Measurements from ENCODE around the gene IL1RAP.

The IL1RAP gene

GRCh38 chr3:190526787-190527762 is 13.2 kb downstream of the IL1RAP start:
- TF ChIP-seq, protein P1, sequence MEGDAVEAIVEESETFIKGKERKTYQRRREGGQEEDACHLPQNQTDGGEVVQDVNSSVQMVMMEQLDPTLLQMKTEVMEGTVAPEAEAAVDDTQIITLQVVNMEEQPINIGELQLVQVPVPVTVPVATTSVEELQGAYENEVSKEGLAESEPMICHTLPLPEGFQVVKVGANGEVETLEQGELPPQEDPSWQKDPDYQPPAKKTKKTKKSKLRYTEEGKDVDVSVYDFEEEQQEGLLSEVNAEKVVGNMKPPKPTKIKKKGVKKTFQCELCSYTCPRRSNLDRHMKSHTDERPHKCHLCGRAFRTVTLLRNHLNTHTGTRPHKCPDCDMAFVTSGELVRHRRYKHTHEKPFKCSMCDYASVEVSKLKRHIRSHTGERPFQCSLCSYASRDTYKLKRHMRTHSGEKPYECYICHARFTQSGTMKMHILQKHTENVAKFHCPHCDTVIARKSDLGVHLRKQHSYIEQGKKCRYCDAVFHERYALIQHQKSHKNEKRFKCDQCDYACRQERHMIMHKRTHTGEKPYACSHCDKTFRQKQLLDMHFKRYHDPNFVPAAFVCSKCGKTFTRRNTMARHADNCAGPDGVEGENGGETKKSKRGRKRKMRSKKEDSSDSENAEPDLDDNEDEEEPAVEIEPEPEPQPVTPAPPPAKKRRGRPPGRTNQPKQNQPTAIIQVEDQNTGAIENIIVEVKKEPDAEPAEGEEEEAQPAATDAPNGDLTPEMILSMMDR (IDR thresholded peaks at IDR 0.05; ENCODE audit: low read depth, low read length, missing control alignments), result no peak
- in situ Hi-C loops (cut with HindIII; ENCODE audit: low sequenced_read_pairs), result no loop called here
- DNase-seq (ENCODE audit: low read depth), result no peak

GRCh38 chr3:190528706-190529105 is 14.8 kb downstream of the IL1RAP start:
- DNase-seq (ENCODE audit: low read depth), result no peak
- TF ChIP-seq, protein P1 (IDR thresholded peaks at IDR 0.05; ENCODE audit: low read depth, low read length, missing control alignments), result no peak
- in situ Hi-C loops (cut with HindIII; ENCODE audit: low sequenced_read_pairs), result no loop called here
- H3K4me3 ChIP-seq (ENCODE audit: low read depth, low read length), result no peak overlapping the region

More at GRCh38 chr3:190526787-190527762, 13.2 kb downstream of the IL1RAP start:
- H3K4me3 ChIP-seq (ENCODE audit: low read depth, low read length), result no peak overlapping the region

GRCh38 chr3:190531406-190531805 is 17.5 kb downstream of the IL1RAP start:
- DNase-seq (ENCODE audit: low read depth), result no peak
- in situ Hi-C loops (cut with HindIII; ENCODE audit: low sequenced_read_pairs), result no loop called here
- TF ChIP-seq, protein P1 (IDR thresholded peaks at IDR 0.05; ENCODE audit: low read depth, low read length, missing control alignments), result no peak
- no peak overlapping the region for H3K4me3 ChIP-seq (ENCODE audit: low read depth, low read length)

GRCh38 chr3:190532731-190533203 is 18.9 kb downstream of the IL1RAP start:
- TF ChIP-seq, protein P1 (IDR thresholded peaks at IDR 0.05; ENCODE audit: low read depth, low read length, missing control alignments), result no peak
- H3K4me3 ChIP-seq (ENCODE audit: low read depth, low read length), result no peak overlapping the region
- in situ Hi-C loops (cut with HindIII; ENCODE audit: low sequenced_read_pairs), result no loop called here
- DNase-seq (ENCODE audit: low read depth), result no peak

DNA sequence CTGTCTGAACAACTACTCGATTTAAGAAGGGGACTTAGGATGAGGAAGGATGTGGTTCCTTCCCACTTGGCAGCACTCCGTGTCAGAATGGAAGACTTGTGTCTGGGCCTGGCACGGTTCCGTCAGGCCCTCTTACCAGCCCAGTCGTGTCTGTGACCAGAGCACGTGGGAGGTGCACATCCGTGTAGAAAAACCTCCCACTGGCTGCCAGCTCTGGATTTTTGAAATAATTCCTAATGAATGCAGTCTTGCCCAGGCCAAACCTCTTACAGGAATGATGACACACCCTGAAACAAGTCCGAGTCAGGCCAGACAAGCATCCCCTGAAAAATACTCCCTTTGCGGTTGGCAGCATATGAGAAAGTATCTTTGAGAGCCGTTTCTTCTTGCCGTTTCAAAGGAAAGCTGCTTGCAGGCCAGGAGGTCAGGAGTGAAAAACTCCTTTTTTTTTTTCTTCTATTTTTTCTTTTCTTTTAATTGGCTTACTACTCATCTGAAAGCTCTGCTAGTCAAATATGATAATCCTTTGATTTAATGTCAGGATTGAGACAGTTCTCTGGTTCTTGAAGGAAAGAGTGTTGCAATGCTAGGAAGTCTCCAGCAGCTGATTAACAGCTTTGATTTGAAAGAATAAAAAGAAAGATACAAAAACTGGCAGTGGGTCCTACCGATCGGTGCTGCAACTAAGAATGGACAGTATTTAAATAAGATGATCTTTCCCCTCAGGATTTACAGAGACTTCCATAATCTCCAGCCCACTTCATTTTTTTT is 19.8 kb downstream of the IL1RAP start:
- no peak overlapping the region for H3K4me3 ChIP-seq (ENCODE audit: low read depth, low read length)
- in situ Hi-C loops (cut with HindIII; ENCODE audit: low sequenced_read_pairs), result no loop called here
- DNase-seq (ENCODE audit: low read depth), result peak; percentile 88
- TF ChIP-seq, protein P1 (IDR thresholded peaks at IDR 0.05; ENCODE audit: low read depth, low read length, missing control alignments), result no peak

- in situ Hi-C loops (cut with HindIII; ENCODE audit: low sequenced_read_pairs), result no loop called here
- H3K4me3 ChIP-seq (ENCODE audit: low read depth, low read length), result no peak overlapping the region
- TF ChIP-seq, protein P1 (IDR thresholded peaks at IDR 0.05; ENCODE audit: low read depth, low read length, missing control alignments), result no peak
- DNase-seq (ENCODE audit: low read depth), result no peak
These were observed 20.5 kb downstream of the IL1RAP start for GRCh38 chr3:190534386-190534785.

Data from astrocyte of the cerebellum (primary cell).